ENCODE measurements around the gene OSGEP. TPM values are rescaled to one million over a fixed set of nuclear protein-coding genes. Genes with fewer than 3 reads are reported as not detected.

Gene OSGEP
- total and polyA plus RNA-seq, 2 of the 13 experiments (the other 11 are each of a cell fraction or from before 2014, with no cell fraction given) = 39.7 to 41.1 TPM

- TF ChIP-seq HMGXB3 (CRISPR knock-in tag; IDR thresholded peaks at IDR 0.05; ENCODE audit: borderline replicate concordance) (peak; percentile 99), ZNF430 (CRISPR knock-in tag; IDR thresholded peaks at IDR 0.05) (peak; percentile 60; the same call in 1 of the 2 replicates), ZNF512B (CRISPR knock-in tag; IDR thresholded peaks at IDR 0.05; ENCODE audit: borderline replicate concordance) (no peak), SMAD3 (CRISPR knock-in tag; IDR thresholded peaks at IDR 0.05) (peak; percentile 98), KDM6A (CRISPR knock-in tag; IDR thresholded peaks at IDR 0.05; ENCODE audit: low read depth) (no peak), ERF (CRISPR knock-in tag; IDR thresholded peaks at IDR 0.05) (peak; percentile 98), KDM5B (CRISPR knock-in tag; IDR thresholded peaks at IDR 0.05; ENCODE audit: borderline replicate concordance) (peak; percentile 87; the same call in 1 of the 2 replicates), ZFP37 (CRISPR knock-in tag; IDR thresholded peaks at IDR 0.05; ENCODE audit: borderline replicate concordance) (peak; percentile 97), NAIF1 (CRISPR knock-in tag; IDR thresholded peaks at IDR 0.05; ENCODE audit: borderline replicate concordance) (peak; percentile 78; the same call in 1 of the 2 replicates), HNRNPLL (IDR thresholded peaks at IDR 0.05; ENCODE audit: low read depth, low read length, poor library complexity, severe bottlenecking) (peak; percentile 89), ZBTB3 (CRISPR knock-in tag; IDR thresholded peaks at IDR 0.05; ENCODE audit: borderline replicate concordance, low read depth) (0 out of 2 replicates have a peak, but pooled peaks have one; percentile 90), NFIC (IDR thresholded peaks at IDR 0.05; ENCODE audit: low read length) (peak; percentile 57; the same call in 1 of the 2 replicates), ZNF547 (CRISPR knock-in tag; IDR thresholded peaks at IDR 0.05) (peak; percentile 91), AKNA (CRISPR knock-in tag; IDR thresholded peaks at IDR 0.05; ENCODE audit: borderline replicate concordance) (peak; percentile 43; the same call in 1 of the 2 replicates), AHR (CRISPR knock-in tag; IDR thresholded peaks at IDR 0.05) (peak; percentile 89)
Observed at GRCh38 chr14:20461225-20462141, 6.9 kb upstream of the OSGEP start, which contains the start of gene PIP4P1 (continued).
